Sigmoid colon (tissue), 7 donors: ENCODE measurements around the gene MRPL51. TPM values are rescaled to one million over a fixed set of nuclear protein-coding genes. Genes with fewer than 3 reads are reported as not detected.
A peak's percentile ranks its signal among the peaks of the same experiment; 100 is the strongest.
"Not testable (repeated sequence)": the region's sequence is repeated elsewhere in the genome, so short reads cannot be mapped to it uniquely, and the experiment has no call there.

ENCODE experiments used
- DNase-seq: peaks from one replicate; pipeline ENCODE4 v3.0.0-alpha.2; 2019
- H3K27ac ChIP-seq, 4 donors: fragments of 200-600 bp; sonication (generic); one replicate each; pipeline ENCODE4 v1.5.1; 2016 to 2019; ENCODE audit warnings: mild to moderate bottlenecking in 1 of 4
- H3K27me3 ChIP-seq, 3 donors: fragments of 200-600 bp; sonication (generic); one replicate each; pipeline ENCODE4 v1.5.1; 2019; ENCODE audit warnings: mild to moderate bottlenecking in 1 of 3
- H3K36me3 ChIP-seq, 4 donors: fragments of 200-600 bp; sonication (generic); one replicate each; pipeline ENCODE4 v1.5.1; 2016 to 2019
- H3K4me1 ChIP-seq, 4 donors: fragments of 200-600 bp; sonication (generic); one replicate each; pipeline ENCODE4 v1.5.1; 2017 to 2019
- H3K4me3 ChIP-seq, 4 donors: fragments of 200-600 bp; sonication (generic); one replicate each; pipeline ENCODE4 v1.5.1; 2017 to 2019; ENCODE audit warnings: mild to moderate bottlenecking in 2 of 4, moderate library complexity in 1 of 4
- H3K9me3 ChIP-seq, 4 donors: fragments of 200-600 bp in 3 of 4; sonication (generic) in 3 of 4; one replicate each; pipeline versions ENCODE4 v1.5.1 to v1.6.1; 2013 to 2019
- EP300 ChIP-seq, 4 donors: sonication (generic); formaldehyde crosslinking; IDR thresholded peaks; one replicate each; pipeline ENCODE4 v1.6.1; 2017; ENCODE audit warnings: antibody characterized with exemption in 4 of 4
- POLR2A ChIP-seq, 2 donors: fragments of 450-650 bp; IDR thresholded peaks; one replicate each; pipeline ENCODE4 v1.6.1; 2016; ENCODE audit warnings: antibody characterized with exemption in 2 of 2, mild to moderate bottlenecking in 2 of 2, moderate library complexity in 2 of 2
- POLR2AphosphoS5 ChIP-seq, 4 donors: sonication (generic); formaldehyde crosslinking; IDR thresholded peaks; one replicate each; pipeline ENCODE4 v1.6.1; 2017; ENCODE audit warnings: antibody characterized with exemption in 4 of 4
- WGBS, 2 donors: extraction: QIAGEN DNeasy Blood & Tissue Kit; methylation state at CpG; one replicate each; pipeline ENCODE4 v1.1.7; 2013; 5-methylcytosine and 5-hydroxymethylcytosine counted together
- intact Hi-C: fragments of 100-400 bp; cut with DNase I; formaldehyde crosslinking; loops from one replicate; pipeline ENCODE4 v1.15.1; 2023
- polyA plus RNA-seq, 3 donors: library from polyadenylated mRNA; stranded (reverse); fragments of 200-250 nt; gene quantifications; one replicate each; pipeline ENCODE4 v1.2.3, GENCODE V29; 2013
- total RNA-seq, 4 donors: library from RNA; depleted of rRNA; stranded (reverse); fragments of >200 nt; gene quantifications; one replicate each; pipeline ENCODE4 v1.1.0, GENCODE V29; 2016
- TF ChIP-seq, protein P1 (sequence below), 4 experiments: fragments of 450-650 bp in 3 of 4; fragments of 200-600 bp in 1 of 4; IDR thresholded peaks; one replicate each; pipeline ENCODE4 v1.5.1; 2016 to 2019; ENCODE audit warnings: antibody characterized with exemption in 4 of 4, mild to moderate bottlenecking in 3 of 4, moderate library complexity in 2 of 4
- donor health status: healthy with polysubstance abuse.
- donor health status: Bipolar disorder and iron deficiency.
- donor health status: healthy.

MRPL51 gene
- total and polyA plus RNA-seq, 7 donors: 52.9 to 142 (median 113) TPM

DNA sequence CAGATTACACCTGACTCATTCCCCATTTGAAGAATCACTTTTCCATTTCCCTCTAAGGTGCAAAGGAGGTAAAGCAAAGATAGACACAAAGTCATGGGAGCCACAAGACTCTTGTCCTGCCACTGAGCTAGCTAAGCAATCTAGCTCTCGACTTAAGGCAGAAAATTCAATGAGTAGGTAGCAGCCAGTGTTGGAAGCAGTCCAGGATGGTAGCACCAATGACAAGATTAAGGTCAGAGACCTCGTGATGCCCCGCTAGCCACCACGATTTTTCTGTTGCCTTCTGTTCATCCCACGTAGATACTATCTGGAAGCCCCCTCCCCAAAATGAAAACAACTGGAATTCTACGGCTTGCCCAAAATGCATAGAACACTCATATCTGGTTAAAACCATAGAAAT lies 24.0 kb downstream of the MRPL51 start:
- intact Hi-C loops: no loop called here
- Histone ChIP-seq H3K9me3 (no peaks in the 10 kb centered on the region), H3K27ac (peak overlapping the region; percentile 89 to 92 (median 90)), H3K36me3 (peaks cover 7 to 24% (median 9%) of the 10 kb centered on the region in 4 donors), H3K4me3 (peak overlapping the region in 3 of 4 donors; percentile 63 to 81 (median 79)), H3K27me3 (no peaks in the 10 kb centered on the region), H3K4me1 (peaks cover 0 to 39% (median 33%) of the 10 kb centered on the region in 4 donors)
- DNase-seq: no peak
- TF ChIP-seq, protein P1, sequence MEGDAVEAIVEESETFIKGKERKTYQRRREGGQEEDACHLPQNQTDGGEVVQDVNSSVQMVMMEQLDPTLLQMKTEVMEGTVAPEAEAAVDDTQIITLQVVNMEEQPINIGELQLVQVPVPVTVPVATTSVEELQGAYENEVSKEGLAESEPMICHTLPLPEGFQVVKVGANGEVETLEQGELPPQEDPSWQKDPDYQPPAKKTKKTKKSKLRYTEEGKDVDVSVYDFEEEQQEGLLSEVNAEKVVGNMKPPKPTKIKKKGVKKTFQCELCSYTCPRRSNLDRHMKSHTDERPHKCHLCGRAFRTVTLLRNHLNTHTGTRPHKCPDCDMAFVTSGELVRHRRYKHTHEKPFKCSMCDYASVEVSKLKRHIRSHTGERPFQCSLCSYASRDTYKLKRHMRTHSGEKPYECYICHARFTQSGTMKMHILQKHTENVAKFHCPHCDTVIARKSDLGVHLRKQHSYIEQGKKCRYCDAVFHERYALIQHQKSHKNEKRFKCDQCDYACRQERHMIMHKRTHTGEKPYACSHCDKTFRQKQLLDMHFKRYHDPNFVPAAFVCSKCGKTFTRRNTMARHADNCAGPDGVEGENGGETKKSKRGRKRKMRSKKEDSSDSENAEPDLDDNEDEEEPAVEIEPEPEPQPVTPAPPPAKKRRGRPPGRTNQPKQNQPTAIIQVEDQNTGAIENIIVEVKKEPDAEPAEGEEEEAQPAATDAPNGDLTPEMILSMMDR (IDR thresholded peaks at IDR 0.05): no peak
- TF ChIP-seq EP300 (IDR thresholded peaks at IDR 0.05): no peak
- TF ChIP-seq POLR2AphosphoS5 (IDR thresholded peaks at IDR 0.05): no peak
- no peak for TF ChIP-seq POLR2A (IDR thresholded peaks at IDR 0.05)
- WGBS, 2 donors: 69 to 80% methylated on average over 6 of the region's 6 CpGs

DNA sequence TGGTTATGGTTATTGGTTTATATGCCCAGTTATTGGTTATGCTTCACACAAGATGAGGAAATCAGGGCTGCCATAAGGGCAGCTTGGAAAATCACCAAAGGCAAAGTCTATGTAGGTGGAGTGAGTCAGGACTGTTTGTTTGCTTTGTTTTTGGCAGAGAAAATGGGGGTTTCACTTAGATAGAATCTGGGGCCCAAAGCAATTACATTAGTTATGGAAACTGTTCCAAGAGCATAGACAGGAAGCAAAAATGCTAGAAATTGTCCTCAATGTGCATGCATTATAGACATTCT lies 24.8 kb downstream of the MRPL51 start:
- Histone ChIP-seq H3K4me1 (peaks cover 0 to 39% (median 33%) of the 10 kb centered on the region in 4 donors), H3K27ac (peak overlapping the region in 2 of 4 donors; percentile 90), H3K36me3 (peaks cover 16 to 32% (median 18%) of the 10 kb centered on the region in 4 donors), H3K9me3 (no peaks in the 10 kb centered on the region), H3K4me3 (no peak overlapping the region), H3K27me3 (no peaks in the 10 kb centered on the region)
- TF ChIP-seq, protein P1 (IDR thresholded peaks at IDR 0.05): no peak
- TF ChIP-seq POLR2AphosphoS5 (IDR thresholded peaks at IDR 0.05): no peak
- TF ChIP-seq POLR2A (IDR thresholded peaks at IDR 0.05): no peak
- no peak for TF ChIP-seq EP300 (IDR thresholded peaks at IDR 0.05)
- no peak for DNase-seq
- intact Hi-C loops: no loop called here

DNA sequence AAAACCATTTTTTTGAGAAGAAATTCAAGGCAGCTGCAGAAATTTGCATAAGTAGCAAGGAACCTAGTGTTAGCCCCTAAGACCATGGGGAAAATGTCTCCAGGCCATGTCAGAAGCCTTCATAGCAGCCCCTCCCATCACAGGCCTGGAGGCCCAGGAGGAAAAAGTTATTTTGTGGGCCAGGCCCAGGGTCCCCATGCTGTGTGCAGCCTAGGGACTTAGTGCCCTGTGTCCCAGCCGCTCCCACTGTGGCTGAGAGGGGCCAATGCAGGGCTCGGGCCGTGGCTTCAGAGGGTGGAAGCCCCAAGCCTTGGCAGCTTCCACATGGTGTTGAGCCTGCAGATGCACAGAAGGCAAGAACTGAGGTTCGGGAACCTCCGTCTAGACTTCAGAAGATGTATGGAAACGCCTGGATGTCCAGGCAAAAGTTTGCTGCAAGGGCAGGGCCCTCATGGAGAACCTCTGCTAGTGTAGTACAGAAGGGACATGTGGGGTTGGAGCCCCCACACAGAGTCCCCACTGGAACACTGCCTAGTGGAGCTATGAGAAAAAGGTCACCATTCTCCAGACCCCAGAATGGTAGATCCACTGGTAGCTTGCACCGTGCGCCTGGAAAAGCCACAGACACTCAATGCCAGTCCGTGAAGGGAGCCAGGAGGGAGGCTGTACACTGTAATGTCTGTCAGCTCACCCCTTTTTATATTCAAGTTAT lies 25.3 kb downstream of the MRPL51 start:
- H3K9me3 ChIP-seq, intact Hi-C loops, H3K27me3 ChIP-seq, H3K4me3 ChIP-seq, DNase-seq: not testable (repeated sequence)
- WGBS, 2 donors: 86 to 93% methylated on average over 9 of the region's 9 CpGs
- Histone ChIP-seq H3K4me1 (peaks cover 0 to 39% (median 33%) of the 10 kb centered on the region in 4 donors), H3K36me3 (peaks cover 19 to 37% (median 22%) of the 10 kb centered on the region in 4 donors), H3K27ac (peak overlapping the region in 1 of 4 donors; percentile 90)

DNA sequence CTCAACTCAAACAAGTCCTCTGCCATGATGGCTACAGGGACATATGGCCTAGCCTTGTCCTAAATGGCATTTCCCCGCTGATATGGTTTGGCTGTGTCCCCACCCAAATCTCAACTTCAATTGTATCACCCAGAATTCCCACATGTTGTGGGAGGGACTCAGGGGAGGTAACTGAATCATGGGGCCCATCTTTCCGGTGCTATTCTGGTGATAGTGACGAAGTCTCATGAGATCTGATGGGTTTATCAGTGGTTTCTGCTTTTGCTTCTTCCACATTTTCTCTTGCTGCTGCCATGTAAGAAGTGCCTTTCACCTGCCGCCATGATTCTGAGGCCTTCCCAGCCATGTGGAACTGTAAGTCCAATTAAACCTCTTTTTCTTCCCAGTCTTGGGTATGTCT lies 26.3 kb downstream of the MRPL51 start:
- H3K27me3 ChIP-seq, DNase-seq, intact Hi-C loops, H3K4me3 ChIP-seq, H3K9me3 ChIP-seq: not testable (repeated sequence)
- peaks cover 19 to 47% (median 31%) of the 10 kb centered on the region in 4 donors for H3K36me3 ChIP-seq
- WGBS, 2 donors: 75 to 96% methylated on average over 4 of the region's 4 CpGs
- H3K27ac ChIP-seq: peak overlapping the region in 1 of 4 donors; percentile 27
- H3K4me1 ChIP-seq: peaks cover 0 to 39% (median 33%) of the 10 kb centered on the region in 4 donors

DNA sequence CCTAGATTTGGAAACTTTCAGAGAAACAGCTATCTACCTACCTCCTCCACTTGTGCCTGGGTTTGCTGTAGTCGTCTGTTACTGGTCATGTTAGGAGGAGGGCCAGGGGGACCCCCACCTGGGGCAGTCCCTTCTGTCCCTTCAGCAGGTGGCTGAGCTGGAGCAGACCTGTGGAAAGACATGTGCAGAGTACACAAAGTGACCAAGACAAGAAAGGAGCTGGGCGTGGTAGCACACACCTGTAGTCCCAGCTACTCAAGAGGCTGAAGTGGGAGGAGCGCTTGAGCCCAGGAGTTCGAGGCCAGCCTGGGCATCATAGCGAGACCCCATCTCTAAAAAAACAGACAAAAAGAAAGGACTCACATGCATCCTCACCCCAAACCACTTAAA lies 26.9 kb downstream of the MRPL51 start:
- TF ChIP-seq POLR2A (IDR thresholded peaks at IDR 0.05) (no peak), EP300 (IDR thresholded peaks at IDR 0.05) (no peak), POLR2AphosphoS5 (IDR thresholded peaks at IDR 0.05) (no peak)
- TF ChIP-seq, protein P1 (IDR thresholded peaks at IDR 0.05): no peak
- peaks cover 0 to 40% (median 30%) of the 10 kb centered on the region in 4 donors for H3K4me1 ChIP-seq
- H3K27ac ChIP-seq: peak overlapping the region in 1 of 4 donors; percentile 27
- DNase-seq: no peak
- no peak overlapping the region for H3K4me3 ChIP-seq
- no peaks in the 10 kb centered on the region for H3K27me3 ChIP-seq
- peaks cover 23 to 53% (median 37%) of the 10 kb centered on the region in 4 donors for H3K36me3 ChIP-seq
- intact Hi-C loops: no loop called here
- WGBS, 2 donors: 78 to 88% methylated on average over 5 of the region's 5 CpGs
- no peaks in the 10 kb centered on the region for H3K9me3 ChIP-seq
